ENCODE measurements around the gene REV1.

DNA sequence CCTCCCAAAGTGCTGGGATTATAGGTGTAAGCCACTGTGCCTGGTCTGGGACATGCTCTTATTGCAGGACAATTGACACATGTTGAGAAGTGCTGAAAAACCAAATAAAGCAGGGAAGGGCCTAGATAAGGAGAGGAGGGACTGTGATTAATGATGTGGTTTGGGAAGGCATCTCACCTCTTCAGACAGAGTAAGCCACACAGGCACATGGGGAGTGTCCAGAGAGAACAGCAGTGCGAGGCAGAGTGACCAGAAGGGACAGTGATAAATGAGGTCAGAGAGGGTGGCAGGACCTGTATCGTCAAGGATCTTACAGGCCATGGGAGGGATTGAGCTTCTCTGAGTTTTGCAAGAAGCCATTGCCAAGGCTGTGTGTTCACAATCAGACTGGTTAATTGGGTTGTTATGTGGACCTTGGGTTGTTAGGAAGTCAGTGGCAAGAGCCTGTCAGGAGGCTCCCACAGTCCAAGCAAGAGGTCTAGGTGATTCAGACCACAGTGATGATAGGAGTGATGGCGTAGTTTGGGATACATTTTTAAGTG lies 94.2 kb downstream of the REV1 start:
- TF ChIP-seq, protein P1, sequence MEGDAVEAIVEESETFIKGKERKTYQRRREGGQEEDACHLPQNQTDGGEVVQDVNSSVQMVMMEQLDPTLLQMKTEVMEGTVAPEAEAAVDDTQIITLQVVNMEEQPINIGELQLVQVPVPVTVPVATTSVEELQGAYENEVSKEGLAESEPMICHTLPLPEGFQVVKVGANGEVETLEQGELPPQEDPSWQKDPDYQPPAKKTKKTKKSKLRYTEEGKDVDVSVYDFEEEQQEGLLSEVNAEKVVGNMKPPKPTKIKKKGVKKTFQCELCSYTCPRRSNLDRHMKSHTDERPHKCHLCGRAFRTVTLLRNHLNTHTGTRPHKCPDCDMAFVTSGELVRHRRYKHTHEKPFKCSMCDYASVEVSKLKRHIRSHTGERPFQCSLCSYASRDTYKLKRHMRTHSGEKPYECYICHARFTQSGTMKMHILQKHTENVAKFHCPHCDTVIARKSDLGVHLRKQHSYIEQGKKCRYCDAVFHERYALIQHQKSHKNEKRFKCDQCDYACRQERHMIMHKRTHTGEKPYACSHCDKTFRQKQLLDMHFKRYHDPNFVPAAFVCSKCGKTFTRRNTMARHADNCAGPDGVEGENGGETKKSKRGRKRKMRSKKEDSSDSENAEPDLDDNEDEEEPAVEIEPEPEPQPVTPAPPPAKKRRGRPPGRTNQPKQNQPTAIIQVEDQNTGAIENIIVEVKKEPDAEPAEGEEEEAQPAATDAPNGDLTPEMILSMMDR (tag by site-specific recombination; IDR thresholded peaks at IDR 0.05), result no peak
- TF ChIP-seq ZNF324 (tag by site-specific recombination; IDR thresholded peaks at IDR 0.05) (no peak), SCRT2 (tag by site-specific recombination; IDR thresholded peaks at IDR 0.05) (no peak), ZNF561 (tag by site-specific recombination; IDR thresholded peaks at IDR 0.05; ENCODE audit: borderline replicate concordance) (no peak), ZNF248 (tag by site-specific recombination; IDR thresholded peaks at IDR 0.05) (no peak), TCF7L2 (IDR thresholded peaks at IDR 0.05; ENCODE audit: borderline replicate concordance, low read depth, low read length) (no peak)
